Esophagus muscularis mucosa (tissue), 4 donors: ENCODE data around the gene SLCO4A1. TPM values are rescaled to one million over a fixed set of nuclear protein-coding genes. Genes with fewer than 3 reads are reported as not detected.

Source experiments
- DNase-seq: peaks from one replicate; pipeline ENCODE4 v3.0.0-alpha.2; 2017; ENCODE audit errors: extremely low spot score
- H3K27ac ChIP-seq, 4 donors: fragments of 200-600 bp; sonication (generic); replicated peaks in 1 of 4; 1 replicate in 3 of 4; 2 replicates in 1 of 4; pipeline ENCODE4 v1.5.1; 2016 to 2019; ENCODE audit warnings: mild to moderate bottlenecking in 1 of 4
- H3K27me3 ChIP-seq, 4 donors: fragments of 200-600 bp; sonication (generic); one replicate each; pipeline versions ENCODE4 v1.5.1 to v1.6.0; 2016 to 2019
- H3K36me3 ChIP-seq, 4 donors: fragments of 200-600 bp; sonication (generic); one replicate each; pipeline ENCODE4 v1.5.1; 2016 to 2019
- H3K4me1 ChIP-seq, 4 donors: fragments of 200-600 bp; sonication (generic); one replicate each; pipeline ENCODE4 v1.5.1; 2016 to 2019
- H3K4me3 ChIP-seq, 4 donors: fragments of 200-600 bp; sonication (generic); 1 replicate in 2 of 4; 2 replicates in 2 of 4; pipeline ENCODE4 v1.5.1; 2016 to 2019; ENCODE audit warnings: mild to moderate bottlenecking in 4 of 4, moderate library complexity in 1 of 4
- H3K9me3 ChIP-seq, 4 donors: fragments of 200-600 bp; sonication (generic); 1 replicate in 3 of 4; 2 replicates in 1 of 4; pipeline ENCODE4 v1.5.1; 2016 to 2019
- CTCF ChIP-seq, 3 experiments: fragments of 200-600 bp in 2 of 3; fragments of 450-650 bp in 1 of 3; sonication (generic) in 2 of 3; IDR thresholded peaks; one replicate each; pipeline ENCODE4 v1.5.1; 2017 to 2019; ENCODE audit warnings: antibody characterized with exemption in 3 of 3, mild to moderate bottlenecking in 2 of 3, moderate library complexity in 1 of 3
- EP300 ChIP-seq: sonication (generic); formaldehyde crosslinking; IDR thresholded peaks from one replicate; pipeline ENCODE4 v1.6.1; 2017; ENCODE audit warnings: antibody characterized with exemption
- POLR2A ChIP-seq: fragments of 450-650 bp; IDR thresholded peaks from one replicate; pipeline ENCODE4 v1.6.1; 2017; ENCODE audit warnings: antibody characterized with exemption, moderate library complexity, mild to moderate bottlenecking, low read depth
- POLR2AphosphoS5 ChIP-seq, 2 donors: sonication (generic); formaldehyde crosslinking; IDR thresholded peaks; one replicate each; pipeline ENCODE4 v1.6.1; 2017; ENCODE audit warnings: antibody characterized with exemption in 2 of 2
- WGBS: methylation state at CpG from one replicate; pipeline ENCODE4 v1.1.5; 2018; 5-methylcytosine and 5-hydroxymethylcytosine counted together
- intact Hi-C: fragments of 100-400 bp; cut with DNase I; formaldehyde crosslinking; loops from one replicate; pipeline ENCODE4 v1.15.1; 2023
- total RNA-seq, 4 donors: library from RNA; depleted of rRNA; stranded (reverse); fragments of >200 nt; gene quantifications; one replicate each; pipeline versions ENCODE4 v1.1.0 to v1.2.1, GENCODE V29; 2016

SLCO4A1 gene
- total RNA-seq, 4 donors from 2014 or later: 10.0 to 42.4 (median 30.1) TPM

GRCh38 chr20:62596486-62596885 is 45.8 kb upstream of the SLCO4A1 start:
- no peak for DNase-seq
- WGBS: 63% methylated on average over 11 of the region's 18 CpGs
- intact Hi-C loops: no loop called here
- Histone ChIP-seq H3K36me3 (no peaks in the 10 kb centered on the region), H3K27ac (no peak overlapping the region), H3K4me1 (peaks cover 0 to 17% (median 15%) of the 10 kb centered on the region in 4 donors), H3K4me3 (no peak overlapping the region), H3K9me3 (no peaks in the 10 kb centered on the region), H3K27me3 (peaks cover 0 to 100% (median 13%) of the 10 kb centered on the region in 4 donors)
- TF ChIP-seq POLR2A (no peak), EP300 (no peak), CTCF (IDR thresholded peaks at IDR 0.05) (no peak), POLR2AphosphoS5 (IDR thresholded peaks at IDR 0.05) (no peak)

GRCh38 chr20:62596921-62597320 is 45.4 kb upstream of the SLCO4A1 start:
- peaks cover 0 to 100% (median 13%) of the 10 kb centered on the region in 4 donors for H3K27me3 ChIP-seq
- H3K36me3 ChIP-seq: no peaks in the 10 kb centered on the region
- 93% methylated on average over 7 of the region's 10 CpGs for WGBS
- intact Hi-C loops: no loop called here
- no peak overlapping the region for H3K27ac ChIP-seq
- no peak for DNase-seq
- TF ChIP-seq POLR2AphosphoS5 (IDR thresholded peaks at IDR 0.05) (no peak), POLR2A (no peak), EP300 (no peak), CTCF (IDR thresholded peaks at IDR 0.05) (no peak)
- H3K9me3 ChIP-seq: no peaks in the 10 kb centered on the region
- H3K4me3 ChIP-seq: no peak overlapping the region
- H3K4me1 ChIP-seq: peaks cover 0 to 17% (median 15%) of the 10 kb centered on the region in 4 donors

- TF ChIP-seq POLR2AphosphoS5 (IDR thresholded peaks at IDR 0.05): no peak
- TF ChIP-seq CTCF (IDR thresholded peaks at IDR 0.05): no peak
- no peak for TF ChIP-seq POLR2A
- no peak for TF ChIP-seq EP300
- no peak for DNase-seq
- Histone ChIP-seq H3K4me1 (peaks cover 0 to 20% (median 15%) of the 10 kb centered on the region in 4 donors), H3K36me3 (no peaks in the 10 kb centered on the region), H3K9me3 (no peaks in the 10 kb centered on the region), H3K27ac (no peak overlapping the region), H3K4me3 (no peak overlapping the region), H3K27me3 (peaks cover 0 to 97% (median 13%) of the 10 kb centered on the region in 4 donors)
- intact Hi-C loops: no loop called here
- WGBS: 87% methylated on average over 9 of the region's 15 CpGs
These were observed 44.7 kb upstream of the SLCO4A1 start for GRCh38 chr20:62597416-62598115.

- Histone ChIP-seq H3K27me3 (peaks cover 3 to 97% (median 17%) of the 10 kb centered on the region in 4 donors), H3K36me3 (no peaks in the 10 kb centered on the region), H3K4me1 (peaks cover 11 to 33% (median 26%) of the 10 kb centered on the region in 4 donors), H3K4me3 (no peak overlapping the region), H3K9me3 (no peaks in the 10 kb centered on the region), H3K27ac (no peak overlapping the region)
- DNase-seq: no peak
- WGBS: 89% methylated on average over 13 of the region's 13 CpGs
- intact Hi-C loops: no loop called here
- no peak for TF ChIP-seq CTCF (IDR thresholded peaks at IDR 0.05)
- no peak for TF ChIP-seq POLR2A
- TF ChIP-seq EP300: no peak
- TF ChIP-seq POLR2AphosphoS5 (IDR thresholded peaks at IDR 0.05): no peak
These were observed 43.5 kb upstream of the SLCO4A1 start for GRCh38 chr20:62598761-62599194.
